Activated CD8-positive, alpha-beta memory T cell treated with anti-CD3 and anti-CD28 coated beads for 1 hour (primary cell): ENCODE data around the gene LRRC52.

Source experiments
- DNase-seq, 2 donors: peaks; one replicate each; pipeline ENCODE4 v3.0.0-alpha.2; 2020; ENCODE audit warnings: low read depth in 1 of 2; ENCODE audit errors: extremely low read depth in 1 of 2

Gene LRRC52

GRCh38 chr1:165543532-165544438 is at the start of gene LRRC52:
LRRC52 (plus strand) TSS chr1:165544000; CDS start chr1:165544297, 297 bp downstream.
- DNase-seq = no peak

- DNase-seq = no peak
Measured at GRCh38 chr1:165494949-165495857, 48.6 kb upstream of the LRRC52 start.

GRCh38 chr1:165495858-165496205 is 48.0 kb upstream of the LRRC52 start:
- no peak for DNase-seq

GRCh38 chr1:165496501-165496900 is 47.3 kb upstream of the LRRC52 start:
- no peak for DNase-seq

- no peak for DNase-seq
Measured at GRCh38 chr1:165497069-165498013, 46.5 kb upstream of the LRRC52 start.

GRCh38 chr1:165501330-165501969 is 42.4 kb upstream of the LRRC52 start:
- DNase-seq = no peak

GRCh38 chr1:165501970-165502348 is 41.8 kb upstream of the LRRC52 start:
- DNase-seq = no peak

- no peak for DNase-seq
Measured at GRCh38 chr1:165507570-165507969, 36.2 kb upstream of the LRRC52 start.

GRCh38 chr1:165508291-165508690 is 35.5 kb upstream of the LRRC52 start:
- DNase-seq = no peak

- no peak for DNase-seq
Measured at GRCh38 chr1:165512816-165513215, 31.0 kb upstream of the LRRC52 start.

GRCh38 chr1:165516469-165516868 is 27.3 kb upstream of the LRRC52 start:
- no peak for DNase-seq

- DNase-seq = no peak
Measured at GRCh38 chr1:165520646-165521045, 23.2 kb upstream of the LRRC52 start.

- no peak for DNase-seq
Measured at GRCh38 chr1:165524639-165525285, 19.0 kb upstream of the LRRC52 start.

GRCh38 chr1:165525708-165526107 is 18.1 kb upstream of the LRRC52 start:
- no peak for DNase-seq

- DNase-seq = no peak
Measured at GRCh38 chr1:165527251-165528007, 16.4 kb upstream of the LRRC52 start.

GRCh38 chr1:165531021-165531420 is 12.8 kb upstream of the LRRC52 start:
- no peak for DNase-seq

GRCh38 chr1:165532053-165532452 is 11.7 kb upstream of the LRRC52 start:
- DNase-seq = no peak

- no peak for DNase-seq
Measured at GRCh38 chr1:165533254-165533653, 10.5 kb upstream of the LRRC52 start.

- no peak for DNase-seq
Measured at GRCh38 chr1:165536016-165536415, 7.8 kb upstream of the LRRC52 start.
